Subcutaneous adipose tissue (tissue), 4 donors: ENCODE measurements around the gene IFI27L2. TPM values are rescaled to one million over a fixed set of nuclear protein-coding genes. Genes with fewer than 3 reads are reported as not detected.

Experiments
- total RNA-seq, 4 donors: library from RNA; depleted of rRNA; stranded (reverse); fragments of >200 nt; gene quantifications; one replicate each; pipeline ENCODE4 v1.1.0, GENCODE V29; 2016
- TF ChIP-seq, protein P1 (sequence below): fragments of 450-650 bp; IDR thresholded peaks from one replicate; pipeline ENCODE4 v1.5.1; 2016; ENCODE audit warnings: low read depth, mild to moderate bottlenecking, control low read depth, antibody characterized with exemption, moderate library complexity

Gene IFI27L2
- total RNA-seq, 4 donors from 2014 or later, result 20.7 to 102 (median 85.3) TPM

GRCh38 chr14:94110552-94111181, 18.7 kb downstream of the IFI27L2 start, which contains the start of gene IFI27:
Gene IFI27 (plus strand): TSS chr14:94110736.
- TF ChIP-seq, protein P1, sequence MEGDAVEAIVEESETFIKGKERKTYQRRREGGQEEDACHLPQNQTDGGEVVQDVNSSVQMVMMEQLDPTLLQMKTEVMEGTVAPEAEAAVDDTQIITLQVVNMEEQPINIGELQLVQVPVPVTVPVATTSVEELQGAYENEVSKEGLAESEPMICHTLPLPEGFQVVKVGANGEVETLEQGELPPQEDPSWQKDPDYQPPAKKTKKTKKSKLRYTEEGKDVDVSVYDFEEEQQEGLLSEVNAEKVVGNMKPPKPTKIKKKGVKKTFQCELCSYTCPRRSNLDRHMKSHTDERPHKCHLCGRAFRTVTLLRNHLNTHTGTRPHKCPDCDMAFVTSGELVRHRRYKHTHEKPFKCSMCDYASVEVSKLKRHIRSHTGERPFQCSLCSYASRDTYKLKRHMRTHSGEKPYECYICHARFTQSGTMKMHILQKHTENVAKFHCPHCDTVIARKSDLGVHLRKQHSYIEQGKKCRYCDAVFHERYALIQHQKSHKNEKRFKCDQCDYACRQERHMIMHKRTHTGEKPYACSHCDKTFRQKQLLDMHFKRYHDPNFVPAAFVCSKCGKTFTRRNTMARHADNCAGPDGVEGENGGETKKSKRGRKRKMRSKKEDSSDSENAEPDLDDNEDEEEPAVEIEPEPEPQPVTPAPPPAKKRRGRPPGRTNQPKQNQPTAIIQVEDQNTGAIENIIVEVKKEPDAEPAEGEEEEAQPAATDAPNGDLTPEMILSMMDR, result no peak

DNA sequence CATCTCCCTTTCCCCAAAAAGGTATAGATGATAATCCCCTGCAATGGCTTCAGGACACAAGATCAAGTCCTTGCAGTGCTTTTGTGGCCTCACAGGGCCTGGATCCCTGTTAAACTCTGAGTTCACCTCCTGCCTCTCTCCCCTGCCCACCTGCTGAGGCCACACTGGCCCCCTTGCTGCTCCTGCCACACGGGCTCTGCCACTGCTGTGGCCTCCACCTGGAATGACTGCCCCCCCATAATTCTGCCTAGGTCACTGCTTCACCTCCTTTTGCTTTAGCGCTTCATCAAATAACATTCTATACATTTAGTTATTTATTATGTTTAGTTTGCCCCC, 19.5 kb downstream of the IFI27L2 start:
- TF ChIP-seq, protein P1, result no peak

GRCh38 chr14:94104731-94105130, 24.7 kb downstream of the IFI27L2 start:
- TF ChIP-seq, protein P1, result no peak

GRCh38 chr14:94103554-94104150, 25.8 kb downstream of the IFI27L2 start:
- TF ChIP-seq, protein P1, result no peak

GRCh38 chr14:94102768-94103482, 26.5 kb downstream of the IFI27L2 start:
- TF ChIP-seq, protein P1, result no peak

DNA sequence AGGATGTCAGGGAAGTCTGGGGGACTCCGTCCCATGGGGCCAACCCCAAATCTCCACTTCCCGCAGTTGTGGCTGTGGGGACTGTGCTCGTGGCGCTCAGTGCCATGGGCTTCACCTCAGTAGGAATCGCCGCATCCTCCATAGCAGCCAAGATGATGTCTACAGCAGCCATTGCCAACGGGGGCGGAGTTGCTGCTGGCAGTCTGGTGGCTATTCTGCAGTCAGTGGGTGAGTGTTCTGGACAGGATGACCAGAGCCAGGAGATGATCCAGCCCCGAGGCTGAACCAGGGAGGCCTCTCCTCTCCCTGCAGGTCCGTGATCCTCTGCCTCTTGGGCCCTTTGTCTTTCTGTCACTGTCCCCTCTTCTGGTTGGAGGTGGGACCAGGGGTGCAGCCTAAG, 27.7 kb downstream of the IFI27L2 start:
- TF ChIP-seq, protein P1, result no peak

DNA sequence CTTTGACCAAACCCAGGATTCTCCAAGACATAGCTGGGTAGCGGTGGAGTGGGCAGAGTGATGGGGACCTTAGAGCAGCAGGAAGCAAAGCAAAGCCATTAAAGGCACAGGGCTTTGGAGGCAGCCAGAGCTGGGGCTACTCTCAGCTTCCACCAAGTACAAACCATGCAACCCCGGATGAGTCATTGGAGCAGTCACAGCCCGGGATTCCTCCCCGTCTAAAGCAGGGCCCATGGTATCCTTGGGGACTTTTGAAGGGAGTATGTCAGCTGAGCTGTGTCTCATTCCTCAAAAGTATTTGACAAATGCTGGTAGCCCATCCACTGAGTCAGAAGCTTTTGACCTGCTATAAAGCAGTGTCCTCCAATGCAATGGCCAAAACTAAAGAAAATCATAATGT, 28.6 kb downstream of the IFI27L2 start:
- TF ChIP-seq, protein P1, result no peak
